ENCODE measurements around the gene TASP1.

The TASP1 gene

DNA sequence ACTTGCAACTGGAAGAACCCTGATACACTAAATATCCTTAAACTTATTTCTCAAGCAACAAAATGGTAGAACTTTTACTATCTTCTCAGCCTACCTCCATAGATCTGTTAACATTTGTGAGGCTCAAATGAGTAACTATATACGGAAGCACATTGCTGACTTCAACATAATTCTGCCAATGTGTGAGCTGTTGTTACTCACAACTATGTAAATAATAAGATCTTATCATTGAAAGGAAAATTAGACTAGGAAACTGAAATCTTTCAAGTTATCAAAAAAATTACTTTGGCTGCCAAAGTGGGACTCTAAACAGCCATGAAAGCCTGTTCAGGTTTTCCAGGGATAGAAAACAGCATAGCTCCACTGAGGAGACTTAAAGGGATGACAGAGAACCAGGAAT, 40.2 kb upstream of the TASP1 start:
- no peak for DNase-seq (ENCODE audit: low read depth)
- no peak overlapping the region for H3K4me3 ChIP-seq (ENCODE audit: low read length)
- TF ChIP-seq, protein P1, sequence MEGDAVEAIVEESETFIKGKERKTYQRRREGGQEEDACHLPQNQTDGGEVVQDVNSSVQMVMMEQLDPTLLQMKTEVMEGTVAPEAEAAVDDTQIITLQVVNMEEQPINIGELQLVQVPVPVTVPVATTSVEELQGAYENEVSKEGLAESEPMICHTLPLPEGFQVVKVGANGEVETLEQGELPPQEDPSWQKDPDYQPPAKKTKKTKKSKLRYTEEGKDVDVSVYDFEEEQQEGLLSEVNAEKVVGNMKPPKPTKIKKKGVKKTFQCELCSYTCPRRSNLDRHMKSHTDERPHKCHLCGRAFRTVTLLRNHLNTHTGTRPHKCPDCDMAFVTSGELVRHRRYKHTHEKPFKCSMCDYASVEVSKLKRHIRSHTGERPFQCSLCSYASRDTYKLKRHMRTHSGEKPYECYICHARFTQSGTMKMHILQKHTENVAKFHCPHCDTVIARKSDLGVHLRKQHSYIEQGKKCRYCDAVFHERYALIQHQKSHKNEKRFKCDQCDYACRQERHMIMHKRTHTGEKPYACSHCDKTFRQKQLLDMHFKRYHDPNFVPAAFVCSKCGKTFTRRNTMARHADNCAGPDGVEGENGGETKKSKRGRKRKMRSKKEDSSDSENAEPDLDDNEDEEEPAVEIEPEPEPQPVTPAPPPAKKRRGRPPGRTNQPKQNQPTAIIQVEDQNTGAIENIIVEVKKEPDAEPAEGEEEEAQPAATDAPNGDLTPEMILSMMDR (conservative IDR thresholded peaks at IDR 0.05; ENCODE audit: low read depth, low read length) = no peak

DNA sequence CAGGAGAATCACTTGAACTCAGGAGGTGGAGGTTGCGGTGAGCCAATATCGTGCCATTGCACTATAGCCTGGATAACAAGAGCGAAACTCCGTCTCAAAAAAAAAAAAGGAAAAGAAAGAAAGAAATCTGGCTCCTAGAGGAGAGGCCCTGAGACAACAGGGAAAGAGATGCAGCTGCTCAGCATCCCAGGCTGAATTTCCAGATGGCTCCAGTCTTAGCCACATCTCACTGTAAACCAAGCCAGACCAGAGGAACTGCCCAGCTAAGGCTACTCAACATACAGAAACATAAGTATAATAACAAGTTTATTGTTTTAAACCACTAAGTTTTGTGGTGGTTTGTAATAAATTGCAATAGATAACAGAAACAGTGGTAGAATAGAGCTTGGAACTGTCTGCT, 38.5 kb upstream of the TASP1 start:
- H3K4me3 ChIP-seq (ENCODE audit: low read length) = no peak overlapping the region
- TF ChIP-seq, protein P1 (conservative IDR thresholded peaks at IDR 0.05; ENCODE audit: low read depth, low read length) = no peak
- DNase-seq (ENCODE audit: low read depth) = no peak

DNA sequence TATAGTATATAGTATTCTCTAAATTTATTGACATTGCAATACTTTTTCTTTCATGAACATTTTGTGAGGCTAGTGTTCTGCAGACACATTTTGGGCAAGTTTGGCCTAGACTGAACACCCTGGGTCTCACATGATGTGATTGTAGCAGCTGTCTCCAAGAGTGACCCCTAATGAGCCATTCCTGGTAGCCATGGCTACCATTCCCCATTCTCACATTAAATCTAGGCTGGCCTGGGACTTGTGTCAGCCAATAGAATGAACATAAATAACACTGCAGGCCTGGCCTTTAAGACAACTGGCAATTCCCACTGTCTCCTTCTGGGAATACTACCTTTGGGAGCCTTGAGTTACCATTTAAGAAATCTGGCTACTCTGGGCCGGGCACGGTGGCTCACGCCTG, 38.0 kb upstream of the TASP1 start:
- no peak for DNase-seq (ENCODE audit: low read depth)
- TF ChIP-seq, protein P1 (conservative IDR thresholded peaks at IDR 0.05; ENCODE audit: low read depth, low read length) = no peak

DNA sequence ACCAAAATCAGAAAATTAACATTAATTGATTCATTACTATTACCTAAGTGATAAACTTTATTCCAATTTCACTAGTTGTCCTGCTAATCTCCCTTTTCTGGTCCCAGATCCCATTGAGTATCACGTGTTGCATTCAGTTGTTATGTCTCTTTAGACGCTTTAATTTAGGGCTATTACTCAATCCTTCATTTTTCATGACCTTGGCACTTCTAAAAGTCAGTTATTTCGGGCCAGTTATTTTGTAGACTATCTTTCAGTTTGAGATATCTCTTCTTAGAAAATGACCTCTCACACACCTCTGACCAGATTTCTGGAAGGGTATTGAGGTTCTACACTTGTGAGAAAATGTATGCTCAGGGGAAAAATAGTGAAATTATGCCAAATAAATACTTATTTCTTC, 34.0 kb upstream of the TASP1 start:
- no peak for DNase-seq (ENCODE audit: low read depth)
- no peak overlapping the region for H3K4me3 ChIP-seq (ENCODE audit: low read length)
- TF ChIP-seq, protein P1 (conservative IDR thresholded peaks at IDR 0.05; ENCODE audit: low read depth, low read length) = no peak

More for the DNA sequence above, 38.0 kb upstream of the TASP1 start:
- no peak overlapping the region for H3K4me3 ChIP-seq (ENCODE audit: low read length)

DNA sequence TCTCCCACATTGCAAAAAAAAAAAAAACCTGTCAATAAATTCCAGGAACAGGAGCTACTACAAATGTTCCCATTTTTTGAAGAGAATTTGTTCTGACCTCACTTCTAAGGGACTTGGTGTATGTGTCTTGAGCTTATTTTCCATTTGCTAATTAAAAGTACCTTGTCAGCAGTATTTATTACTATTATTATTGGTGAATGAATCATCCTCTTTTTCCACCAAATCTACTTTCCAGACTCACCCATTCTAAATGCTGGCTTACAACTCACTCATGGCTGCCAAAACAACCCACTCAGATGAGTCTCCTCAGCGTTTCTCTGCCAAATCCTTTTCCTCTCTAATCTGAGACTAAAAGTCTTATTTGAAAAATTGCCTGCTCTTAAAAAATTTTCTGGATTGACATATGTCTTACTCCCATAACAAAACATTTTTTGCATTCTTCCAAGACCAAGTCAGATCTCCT, 33.2 kb upstream of the TASP1 start:
- DNase-seq (ENCODE audit: low read depth) = peak; percentile 41
- H3K4me3 ChIP-seq (ENCODE audit: low read length) = no peak overlapping the region
- TF ChIP-seq, protein P1 (conservative IDR thresholded peaks at IDR 0.05; ENCODE audit: low read depth, low read length) = no peak

DNA sequence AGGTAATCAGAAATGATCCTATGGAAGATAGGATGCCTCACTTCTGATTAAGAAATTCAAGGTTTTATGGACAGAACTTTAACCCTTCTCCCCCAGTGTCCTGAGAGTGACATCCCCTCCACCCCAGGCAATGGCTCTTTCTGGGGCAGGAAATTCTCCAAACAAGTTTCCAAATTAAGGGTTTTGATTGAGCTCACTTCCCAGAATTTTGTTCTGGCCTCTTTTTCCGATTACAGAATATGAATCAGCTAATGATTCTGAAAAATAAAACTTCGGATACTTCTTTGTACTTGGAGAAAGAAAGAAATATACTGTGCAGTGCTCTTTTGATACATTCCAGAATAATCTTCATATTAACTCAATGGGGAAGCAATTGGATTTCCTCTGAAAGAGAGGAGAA, 32.8 kb upstream of the TASP1 start:
- no peak for DNase-seq (ENCODE audit: low read depth)
- TF ChIP-seq, protein P1 (conservative IDR thresholded peaks at IDR 0.05; ENCODE audit: low read depth, low read length) = no peak
- no peak overlapping the region for H3K4me3 ChIP-seq (ENCODE audit: low read length)

DNA sequence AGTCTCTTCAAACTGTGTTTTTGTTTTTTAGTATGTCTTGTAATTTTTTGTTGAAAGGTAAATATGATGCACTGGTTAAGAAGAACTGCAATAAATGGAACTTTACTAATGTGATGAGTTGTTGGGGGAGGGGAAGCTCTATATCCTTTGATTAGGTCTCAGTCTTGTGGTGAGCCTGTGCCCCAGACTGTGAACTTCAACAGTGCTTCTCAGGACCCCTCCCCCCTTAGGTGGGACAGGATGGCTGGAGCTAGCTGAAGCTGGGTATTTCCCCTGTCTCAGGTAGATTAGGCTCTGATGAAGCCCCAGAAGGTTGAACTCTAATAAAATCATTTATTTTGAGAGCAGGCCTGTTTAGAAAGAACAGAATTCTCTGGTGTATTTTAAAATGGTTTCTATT, 31.4 kb upstream of the TASP1 start:
- TF ChIP-seq, protein P1 (conservative IDR thresholded peaks at IDR 0.05; ENCODE audit: low read depth, low read length) = no peak
- no peak overlapping the region for H3K4me3 ChIP-seq (ENCODE audit: low read length)
- DNase-seq (ENCODE audit: low read depth) = no peak

Data from retinal pigment epithelial cell (primary cell).